Measurements from ENCODE around the gene SOX4. TPM values are rescaled to one million over a fixed set of nuclear protein-coding genes. Genes with fewer than 3 reads are reported as not detected.
A peak's percentile ranks its signal among the peaks of the same experiment; 100 is the strongest.

SOX4 gene
- total RNA-seq, 1 donor from 2014 or later = 147 TPM

DNA sequence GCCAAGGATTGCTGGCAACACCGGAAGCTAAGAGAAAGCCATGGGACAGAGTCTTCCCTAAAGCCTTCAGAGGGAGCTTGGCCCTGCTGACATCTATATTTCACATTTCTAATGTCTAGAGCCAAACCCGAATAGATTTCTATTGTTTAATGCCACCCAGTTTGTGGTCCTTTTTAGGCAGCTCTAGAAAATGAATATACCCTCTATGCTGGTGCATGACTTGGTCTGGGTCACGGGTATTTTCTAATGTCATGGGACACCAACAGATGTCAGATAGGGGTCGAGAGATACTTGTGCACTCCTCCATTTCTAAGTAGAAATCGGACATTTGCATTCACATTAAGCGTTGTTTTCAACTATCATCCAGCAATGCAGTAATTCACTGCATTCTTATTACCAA, 37.0 kb upstream of the SOX4 start:
- Histone ChIP-seq H3K27ac (no peak overlapping the region), H4K20me1 (ENCODE audit: low read depth) (no peaks in the 10 kb centered on the region), H3K27me3 (no peaks in the 10 kb centered on the region), H3F3A (ENCODE audit: low read depth) (no peaks in the 10 kb centered on the region), H3K4me3 (no peak overlapping the region), H3K9ac (no peak overlapping the region), H3K4me2 (no peak overlapping the region), H3K9me3 (ENCODE audit: low read depth) (no peaks in the 10 kb centered on the region), H2AFZ (replicated peaks) (no peak overlapping the region), H3K79me2 (ENCODE audit: low read depth) (no peaks in the 10 kb centered on the region), H3K4me1 (peaks cover 8% of the 10 kb centered on the region), H3K36me3 (no peaks in the 10 kb centered on the region)
- DNase-seq (ENCODE audit: low spot score) = no peak
- Mint-ChIP-seq H3K4me1 (no peaks in the 10 kb centered on the region), H3K9me3 (no peaks in the 10 kb centered on the region), H3K4me3 (no peak overlapping the region), H3K27me3 (ENCODE audit: insufficient read depth, low read depth) (peaks cover 5% of the 10 kb centered on the region), H3K27ac (no peak overlapping the region), H3K36me3 (no peaks in the 10 kb centered on the region)
- no peak for TF ChIP-seq EZH2 (IDR thresholded peaks at IDR 0.05)
- TF ChIP-seq, protein P1, sequence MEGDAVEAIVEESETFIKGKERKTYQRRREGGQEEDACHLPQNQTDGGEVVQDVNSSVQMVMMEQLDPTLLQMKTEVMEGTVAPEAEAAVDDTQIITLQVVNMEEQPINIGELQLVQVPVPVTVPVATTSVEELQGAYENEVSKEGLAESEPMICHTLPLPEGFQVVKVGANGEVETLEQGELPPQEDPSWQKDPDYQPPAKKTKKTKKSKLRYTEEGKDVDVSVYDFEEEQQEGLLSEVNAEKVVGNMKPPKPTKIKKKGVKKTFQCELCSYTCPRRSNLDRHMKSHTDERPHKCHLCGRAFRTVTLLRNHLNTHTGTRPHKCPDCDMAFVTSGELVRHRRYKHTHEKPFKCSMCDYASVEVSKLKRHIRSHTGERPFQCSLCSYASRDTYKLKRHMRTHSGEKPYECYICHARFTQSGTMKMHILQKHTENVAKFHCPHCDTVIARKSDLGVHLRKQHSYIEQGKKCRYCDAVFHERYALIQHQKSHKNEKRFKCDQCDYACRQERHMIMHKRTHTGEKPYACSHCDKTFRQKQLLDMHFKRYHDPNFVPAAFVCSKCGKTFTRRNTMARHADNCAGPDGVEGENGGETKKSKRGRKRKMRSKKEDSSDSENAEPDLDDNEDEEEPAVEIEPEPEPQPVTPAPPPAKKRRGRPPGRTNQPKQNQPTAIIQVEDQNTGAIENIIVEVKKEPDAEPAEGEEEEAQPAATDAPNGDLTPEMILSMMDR (IDR thresholded peaks at IDR 0.05) = no peak
- TF ChIP-seq EZH2phosphoT487 (IDR thresholded peaks at IDR 0.05) = no peak

GRCh38 chr6:21556968-21557721, 36.4 kb upstream of the SOX4 start:
- Histone ChIP-seq H3K9ac (no peak overlapping the region), H3K4me1 (peaks cover 8% of the 10 kb centered on the region), H3K36me3 (no peaks in the 10 kb centered on the region), H3K9me3 (ENCODE audit: low read depth) (no peaks in the 10 kb centered on the region), H2AFZ (replicated peaks) (peak overlapping the region; percentile 23), H3K4me3 (no peak overlapping the region), H3K27ac (no peak overlapping the region), H3K4me2 (no peak overlapping the region), H3K27me3 (no peaks in the 10 kb centered on the region), H4K20me1 (ENCODE audit: low read depth) (no peaks in the 10 kb centered on the region), H3F3A (ENCODE audit: low read depth) (no peaks in the 10 kb centered on the region), H3K79me2 (ENCODE audit: low read depth) (no peaks in the 10 kb centered on the region)
- peaks cover 5% of the 10 kb centered on the region for H3K27me3 Mint-ChIP-seq (ENCODE audit: insufficient read depth, low read depth)
- H3K4me1 Mint-ChIP-seq = no peaks in the 10 kb centered on the region
- H3K36me3 Mint-ChIP-seq = no peaks in the 10 kb centered on the region
- TF ChIP-seq EZH2 (IDR thresholded peaks at IDR 0.05) = no peak
- no peak for TF ChIP-seq EZH2phosphoT487 (IDR thresholded peaks at IDR 0.05)
- TF ChIP-seq, protein P1 (IDR thresholded peaks at IDR 0.05) = no peak
- no peak overlapping the region for H3K27ac Mint-ChIP-seq
- H3K9me3 Mint-ChIP-seq = no peaks in the 10 kb centered on the region
- no peak overlapping the region for H3K4me3 Mint-ChIP-seq
- no peak for DNase-seq (ENCODE audit: low spot score)

- H3K9me3 ChIP-seq (ENCODE audit: low read depth) = no peaks in the 10 kb centered on the region
- Mint-ChIP-seq H3K4me3 (no peak overlapping the region), H3K27ac (no peak overlapping the region), H3K27me3 (ENCODE audit: insufficient read depth, low read depth) (peaks cover 2% of the 10 kb centered on the region), H3K36me3 (no peaks in the 10 kb centered on the region), H3K9me3 (peaks cover 3% of the 10 kb centered on the region), H3K4me1 (no peaks in the 10 kb centered on the region)
- DNase-seq (ENCODE audit: low spot score) = no peak
- H3K4me2 ChIP-seq = no peak overlapping the region
- no peak overlapping the region for H3K9ac ChIP-seq
- H2AFZ ChIP-seq (replicated peaks) = no peak overlapping the region
- H3K4me3 ChIP-seq = no peak overlapping the region
- H3K27ac ChIP-seq = no peak overlapping the region
- H4K20me1 ChIP-seq (ENCODE audit: low read depth) = no peaks in the 10 kb centered on the region
- no peaks in the 10 kb centered on the region for H3K27me3 ChIP-seq
- no peaks in the 10 kb centered on the region for H3K79me2 ChIP-seq (ENCODE audit: low read depth)
- H3K4me1 ChIP-seq = peaks cover 8% of the 10 kb centered on the region
- TF ChIP-seq EZH2 (IDR thresholded peaks at IDR 0.05) = no peak
- no peak for TF ChIP-seq EZH2phosphoT487 (IDR thresholded peaks at IDR 0.05)
- TF ChIP-seq, protein P1 (IDR thresholded peaks at IDR 0.05) = no peak
- H3F3A ChIP-seq (ENCODE audit: low read depth) = no peaks in the 10 kb centered on the region
- H3K36me3 ChIP-seq = no peaks in the 10 kb centered on the region
Measured at GRCh38 chr6:21559238-21559637, 34.3 kb upstream of the SOX4 start.
